HG03025 (cell line): ENCODE measurements around the gene SLC5A3.

Experiments used
- ATAC-seq: cut with Tn5 transposase; IDR thresholded peaks from one replicate; pipeline ENCODE4 v1.9.1; 2021; ENCODE audit warnings: mild to moderate bottlenecking, moderate library complexity; ENCODE audit not compliant: unreplicated experiment, low FRiP score

The SLC5A3 gene

GRCh38 chr21:34073032-34073748, at the start of gene SLC5A3, which contains the start of gene MRPS6:
SLC5A3 (plus strand) TSS chr21:34073578; CDS start chr21:34095199, 21,621 bp downstream.
MRPS6 (plus strand) TSS chr21:34073578; CDS start chr21:34073701, 123 bp downstream.
- ATAC-seq: peak; percentile 82

GRCh38 chr21:34023691-34024373, 49.5 kb upstream of the SLC5A3 start:
- no peak for ATAC-seq

GRCh38 chr21:34024374-34024693, 49.0 kb upstream of the SLC5A3 start:
- no peak for ATAC-seq

- ATAC-seq: no peak
Observed at GRCh38 chr21:34027721-34028461, 45.5 kb upstream of the SLC5A3 start.

- ATAC-seq: no peak
Observed at GRCh38 chr21:34029743-34030528, 43.4 kb upstream of the SLC5A3 start.

- no peak for ATAC-seq
Observed at GRCh38 chr21:34031835-34032370, 41.5 kb upstream of the SLC5A3 start.

GRCh38 chr21:34034369-34035014, 38.9 kb upstream of the SLC5A3 start:
- ATAC-seq: no peak

- ATAC-seq: no peak
Observed at GRCh38 chr21:34035619-34036354, 37.6 kb upstream of the SLC5A3 start.

- ATAC-seq: no peak
Observed at GRCh38 chr21:34037009-34037795, 36.2 kb upstream of the SLC5A3 start.

- ATAC-seq: no peak
Observed at GRCh38 chr21:34039678-34040382, 33.5 kb upstream of the SLC5A3 start.

- ATAC-seq: no peak
Observed at GRCh38 chr21:34042735-34043134, 30.6 kb upstream of the SLC5A3 start.

- no peak for ATAC-seq
Observed at GRCh38 chr21:34043333-34043732, 30.0 kb upstream of the SLC5A3 start.

- no peak for ATAC-seq
Observed at GRCh38 chr21:34046917-34047316, 26.5 kb upstream of the SLC5A3 start.

GRCh38 chr21:34047835-34048234, 25.5 kb upstream of the SLC5A3 start:
- no peak for ATAC-seq

- no peak for ATAC-seq
Observed at GRCh38 chr21:34052171-34052570, 21.2 kb upstream of the SLC5A3 start.

- no peak for ATAC-seq
Observed at GRCh38 chr21:34054259-34054658, 19.1 kb upstream of the SLC5A3 start.

GRCh38 chr21:34055615-34056014, 17.8 kb upstream of the SLC5A3 start:
- ATAC-seq: no peak

- ATAC-seq: no peak
Observed at GRCh38 chr21:34061983-34062382, 11.4 kb upstream of the SLC5A3 start.
